ENCODE results near the gene SERINC5.

- TF ChIP-seq MXI1 (IDR thresholded peaks at IDR 0.05; ENCODE audit: low read depth, low read length), result no peak
- no peak for TF ChIP-seq CTCF (IDR thresholded peaks at IDR 0.05)
- no peak for TF ChIP-seq FOXJ3 (CRISPR knock-in tag; IDR thresholded peaks at IDR 0.05)
- no peak for TF ChIP-seq FOXM1 (IDR thresholded peaks at IDR 0.05; ENCODE audit: low read depth)
- TF ChIP-seq NFIC (IDR thresholded peaks at IDR 0.05; ENCODE audit: borderline replicate concordance), result no peak
- TF ChIP-seq USF1 (IDR thresholded peaks at IDR 0.05; ENCODE audit: borderline replicate concordance, low read depth), result no peak
- no peak for TF ChIP-seq TAF1 (IDR thresholded peaks at IDR 0.05; ENCODE audit: borderline replicate concordance, low read depth, low read length)
- TF ChIP-seq NRF1 (IDR thresholded peaks at IDR 0.05; ENCODE audit: low read depth, low read length), result no peak
- TF ChIP-seq USF2 (IDR thresholded peaks at IDR 0.05; ENCODE audit: borderline replicate concordance, low read depth, low read length), result no peak
- TF ChIP-seq TEAD4 (IDR thresholded peaks at IDR 0.05; ENCODE audit: borderline replicate concordance, insufficient read depth), result no peak
- TF ChIP-seq EZH2phosphoT487 (IDR thresholded peaks at IDR 0.05; ENCODE audit: borderline replicate concordance, low read depth), result no peak
- TF ChIP-seq ZBTB33 (IDR thresholded peaks at IDR 0.05; ENCODE audit: borderline replicate concordance, low read depth), result no peak
- no peak for TF ChIP-seq JUND (IDR thresholded peaks at IDR 0.05)
Observed at GRCh38 chr5:80181618-80182211, 74.1 kb downstream of the SERINC5 start.
